HG02623 (cell line): Measurements from ENCODE around the gene CMTM8.
"Not testable (repeated sequence)": the region's sequence is repeated elsewhere in the genome, so short reads cannot be mapped to it uniquely, and the experiment has no call there.

Experiments used
- ATAC-seq: cut with Tn5 transposase; IDR thresholded peaks from one replicate; pipeline ENCODE4 v1.9.1; 2021; ENCODE audit warnings: moderate library complexity; ENCODE audit not compliant: unreplicated experiment

CMTM8 gene

GRCh38 chr3:32238453-32239306 lies at the start of gene CMTM8:
TSS of gene CMTM8 (plus strand) at chr3:32238680. CDS start at chr3:32238973, 293 bp downstream.
- ATAC-seq = no peak

GRCh38 chr3:32189693-32190092 lies 48.8 kb upstream of the CMTM8 start:
- ATAC-seq = no peak

GRCh38 chr3:32190556-32190955 lies 47.9 kb upstream of the CMTM8 start:
- not testable (repeated sequence) for ATAC-seq

GRCh38 chr3:32193101-32193500 lies 45.4 kb upstream of the CMTM8 start:
- no peak for ATAC-seq

GRCh38 chr3:32194653-32195052 lies 43.8 kb upstream of the CMTM8 start:
- no peak for ATAC-seq

GRCh38 chr3:32195995-32196540 lies 42.4 kb upstream of the CMTM8 start:
- no peak for ATAC-seq

GRCh38 chr3:32197991-32198390 lies 40.5 kb upstream of the CMTM8 start:
- ATAC-seq = no peak

GRCh38 chr3:32198714-32199113 lies 39.8 kb upstream of the CMTM8 start:
- no peak for ATAC-seq

GRCh38 chr3:32200490-32200889 lies 38.0 kb upstream of the CMTM8 start:
- no peak for ATAC-seq

- ATAC-seq = no peak
Measured at GRCh38 chr3:32200992-32201758, 37.3 kb upstream of the CMTM8 start.

GRCh38 chr3:32202496-32202895 lies 36.0 kb upstream of the CMTM8 start:
- ATAC-seq = no peak

- ATAC-seq = no peak
Measured at GRCh38 chr3:32203854-32204253, 34.6 kb upstream of the CMTM8 start.

- ATAC-seq = no peak
Measured at GRCh38 chr3:32208447-32208846, 30.0 kb upstream of the CMTM8 start.

GRCh38 chr3:32215185-32215584 lies 23.3 kb upstream of the CMTM8 start:
- ATAC-seq = no peak

- ATAC-seq = no peak
Measured at GRCh38 chr3:32216172-32216783, 22.2 kb upstream of the CMTM8 start.

- ATAC-seq = no peak
Measured at GRCh38 chr3:32217339-32217738, 21.1 kb upstream of the CMTM8 start.

GRCh38 chr3:32219537-32219936 lies 18.9 kb upstream of the CMTM8 start:
- no peak for ATAC-seq

GRCh38 chr3:32220006-32220405 lies 18.5 kb upstream of the CMTM8 start:
- no peak for ATAC-seq

GRCh38 chr3:32222950-32223349 lies 15.5 kb upstream of the CMTM8 start:
- no peak for ATAC-seq

- ATAC-seq = no peak
Measured at GRCh38 chr3:32224016-32224516, 14.4 kb upstream of the CMTM8 start.

GRCh38 chr3:32226875-32227500 lies 11.5 kb upstream of the CMTM8 start:
- ATAC-seq = no peak
